Left lung (tissue), 10 donors: ENCODE results near the gene MYBPC2. TPM values are rescaled to one million over a fixed set of nuclear protein-coding genes. Genes with fewer than 3 reads are reported as not detected.

ENCODE experiments used
- ATAC-seq: fragments of 200-7000 bp; cut with Tn5 transposase; one replicate; pipeline ENCODE4 v1.9.1; 2020; ENCODE audit warnings: moderate library complexity
- DNase-seq, 4 donors: peaks; one replicate each; pipeline ENCODE4 v3.0.0-alpha.2; 2013 to 2020
- H3K27ac ChIP-seq, 2 donors: fragments of 200-600 bp; sonication (generic) in 1 of 2; one replicate each; pipeline versions ENCODE4 v1.5.0 to v1.8.0; 2020 to 2021
- H3K27me3 ChIP-seq, 2 donors: fragments of 200-600 bp; sonication (generic) in 1 of 2; one replicate each; pipeline versions ENCODE4 v1.5.0 to v1.8.0; 2020 to 2021
- H3K36me3 ChIP-seq, 2 donors: fragments of 200-600 bp; sonication (generic) in 1 of 2; one replicate each; pipeline versions ENCODE4 v1.5.0 to v1.8.0; 2020 to 2021
- H3K4me1 ChIP-seq, 2 donors: fragments of 200-600 bp; one replicate each; pipeline ENCODE4 v1.8.0; 2021
- H3K4me3 ChIP-seq, 2 donors: fragments of 200-600 bp; sonication (generic) in 1 of 2; one replicate each; pipeline versions ENCODE4 v1.5.0 to v1.8.0; 2020 to 2021; ENCODE audit warnings: mild to moderate bottlenecking in 1 of 2
- H3K9me3 ChIP-seq, 2 donors: fragments of 200-600 bp; sonication (generic) in 1 of 2; one replicate each; pipeline versions ENCODE4 v1.5.0 to v1.8.0; 2020 to 2021
- intact Hi-C, 2 donors: fragments of 100-400 bp; cut with DNase I; formaldehyde crosslinking; loops; one replicate each; pipeline versions ENCODE4 v1.11.2 to v1.14.2; 2022
- polyA plus RNA-seq, 6 donors: library from polyadenylated mRNA; unstranded; fragments of 120-200 nt; gene quantifications; one replicate each; pipeline ENCODE4 v1.2.1, GENCODE V29; 2013; ENCODE audit not compliant: insufficient read length in 6 of 6
- total RNA-seq, 2 donors: library from RNA; stranded (reverse); fragmentation: NEBNext Ultra II Directional; extraction: Animal tissue kit (Norgen Biotek cat#: 25700); gene quantifications; one replicate each; pipeline ENCODE4 v1.2.1, GENCODE V29; 2021
- TF ChIP-seq, protein P1 (sequence below), 2 donors: fragments of 200-600 bp; sonication (generic) in 1 of 2; IDR thresholded peaks; one replicate each; pipeline versions ENCODE4 v1.5.0 to v1.8.0; 2021; ENCODE audit warnings: antibody characterized with exemption in 2 of 2
- donor health status: DM: no; HTN: yes; CAD: no.
- donor health status: DM: no; HTN: no; CAD: no.

The MYBPC2 gene
- total and polyA plus RNA-seq, 8 donors: 0.06 to 0.70 (median 0.21) TPM; not detected in 2

DNA sequence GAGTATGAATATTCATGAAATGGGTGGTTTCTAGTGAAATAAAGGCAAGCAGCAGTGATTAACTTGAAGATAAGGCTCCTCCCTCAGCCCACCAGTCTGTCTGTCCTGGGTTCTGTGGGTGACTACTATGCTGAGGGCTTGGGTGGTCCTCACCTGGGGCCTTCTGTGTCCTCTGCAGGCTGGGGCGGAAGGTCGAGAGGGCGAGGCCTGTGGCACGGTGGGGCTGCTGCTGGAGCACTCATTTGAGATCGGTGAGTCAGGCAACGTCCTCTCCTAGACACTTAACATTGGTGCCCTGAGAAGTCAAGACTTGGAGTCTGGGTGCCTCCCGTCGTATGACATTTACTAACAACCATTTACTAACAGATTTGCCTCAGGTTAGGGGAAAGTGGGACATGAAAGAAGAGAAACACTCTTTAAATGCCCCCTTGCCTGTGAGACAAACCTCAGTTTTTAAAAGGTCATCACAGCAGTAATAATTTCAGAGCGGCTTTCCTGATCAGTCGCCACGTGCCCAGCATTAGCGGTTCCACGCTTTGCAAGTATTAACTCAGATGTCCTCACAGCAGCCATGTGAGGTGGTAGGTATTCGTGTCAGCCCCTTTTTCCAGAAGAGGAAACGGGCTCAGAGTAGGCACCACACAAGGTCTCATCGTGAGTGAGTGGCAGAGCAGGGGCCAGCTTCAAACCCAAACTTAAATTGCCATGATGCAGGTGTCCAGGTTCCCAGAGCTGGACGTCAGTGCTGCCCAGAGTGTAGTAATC lies 45.2 kb downstream of the MYBPC2 start:
- no peak for ATAC-seq
- Histone ChIP-seq H3K4me1 (peaks cover 9 to 18% of the 10 kb centered on the region in 2 donors), H3K36me3 (peaks cover 0 to 48% of the 10 kb centered on the region in 2 donors), H3K4me3 (no peak overlapping the region), H3K27ac (no peak overlapping the region), H3K9me3 (no peaks in the 10 kb centered on the region), H3K27me3 (no peaks in the 10 kb centered on the region)
- intact Hi-C loops: no loop called here
- TF ChIP-seq, protein P1, sequence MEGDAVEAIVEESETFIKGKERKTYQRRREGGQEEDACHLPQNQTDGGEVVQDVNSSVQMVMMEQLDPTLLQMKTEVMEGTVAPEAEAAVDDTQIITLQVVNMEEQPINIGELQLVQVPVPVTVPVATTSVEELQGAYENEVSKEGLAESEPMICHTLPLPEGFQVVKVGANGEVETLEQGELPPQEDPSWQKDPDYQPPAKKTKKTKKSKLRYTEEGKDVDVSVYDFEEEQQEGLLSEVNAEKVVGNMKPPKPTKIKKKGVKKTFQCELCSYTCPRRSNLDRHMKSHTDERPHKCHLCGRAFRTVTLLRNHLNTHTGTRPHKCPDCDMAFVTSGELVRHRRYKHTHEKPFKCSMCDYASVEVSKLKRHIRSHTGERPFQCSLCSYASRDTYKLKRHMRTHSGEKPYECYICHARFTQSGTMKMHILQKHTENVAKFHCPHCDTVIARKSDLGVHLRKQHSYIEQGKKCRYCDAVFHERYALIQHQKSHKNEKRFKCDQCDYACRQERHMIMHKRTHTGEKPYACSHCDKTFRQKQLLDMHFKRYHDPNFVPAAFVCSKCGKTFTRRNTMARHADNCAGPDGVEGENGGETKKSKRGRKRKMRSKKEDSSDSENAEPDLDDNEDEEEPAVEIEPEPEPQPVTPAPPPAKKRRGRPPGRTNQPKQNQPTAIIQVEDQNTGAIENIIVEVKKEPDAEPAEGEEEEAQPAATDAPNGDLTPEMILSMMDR (IDR thresholded peaks at IDR 0.05): no peak
- peak in 1 of 4 donors; percentile 40 for DNase-seq

DNA sequence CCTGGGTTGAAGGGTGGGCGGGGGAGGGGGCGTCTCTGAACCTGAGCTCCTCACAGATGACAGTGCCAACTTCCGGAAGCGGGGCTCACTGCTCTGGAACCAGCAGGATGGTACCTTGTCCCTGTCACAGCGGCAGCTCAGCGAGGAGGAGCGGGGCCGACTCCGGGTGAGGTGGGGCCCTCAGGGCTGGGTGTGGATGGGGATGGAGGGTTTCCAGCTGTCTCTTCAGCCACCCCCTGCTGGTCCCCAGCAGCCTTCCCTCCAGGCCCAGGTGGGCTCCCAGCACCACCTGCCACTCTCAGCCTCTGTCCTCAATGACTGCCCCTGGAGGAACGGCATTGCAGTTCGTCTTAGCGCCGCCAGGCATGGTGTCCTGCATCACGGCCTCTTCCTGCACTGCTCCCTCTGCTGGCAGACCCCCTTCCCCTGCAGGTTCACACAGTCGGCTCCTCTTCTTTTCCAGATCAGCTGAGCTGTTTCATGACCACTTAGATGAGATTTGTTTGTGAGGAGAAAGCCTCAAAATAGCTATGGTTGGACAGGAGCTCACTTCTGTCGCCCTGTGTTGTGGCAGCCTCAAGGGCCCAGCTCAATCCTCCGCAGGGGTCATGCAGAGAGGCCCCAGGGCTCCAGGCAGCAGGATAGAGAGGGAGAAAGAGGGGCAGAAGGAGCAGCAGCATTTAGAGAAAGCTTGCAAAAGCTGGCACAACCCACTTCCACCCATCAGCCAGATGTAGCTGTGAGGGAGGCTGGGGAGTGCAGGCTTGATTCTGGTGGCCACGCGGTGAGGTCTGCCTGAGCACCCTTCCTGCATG lies 46.4 kb downstream of the MYBPC2 start:
- Histone ChIP-seq H3K4me3 (no peak overlapping the region), H3K27ac (no peak overlapping the region), H3K36me3 (peaks cover 0 to 60% of the 10 kb centered on the region in 2 donors), H3K9me3 (no peaks in the 10 kb centered on the region), H3K27me3 (no peaks in the 10 kb centered on the region), H3K4me1 (peaks cover 9 to 18% of the 10 kb centered on the region in 2 donors)
- intact Hi-C loops: no loop called here
- TF ChIP-seq, protein P1 (IDR thresholded peaks at IDR 0.05): peak in 1 of 2 donors; percentile 24
- peak in 1 of 4 donors; percentile 56 for DNase-seq
- no peak for ATAC-seq

DNA sequence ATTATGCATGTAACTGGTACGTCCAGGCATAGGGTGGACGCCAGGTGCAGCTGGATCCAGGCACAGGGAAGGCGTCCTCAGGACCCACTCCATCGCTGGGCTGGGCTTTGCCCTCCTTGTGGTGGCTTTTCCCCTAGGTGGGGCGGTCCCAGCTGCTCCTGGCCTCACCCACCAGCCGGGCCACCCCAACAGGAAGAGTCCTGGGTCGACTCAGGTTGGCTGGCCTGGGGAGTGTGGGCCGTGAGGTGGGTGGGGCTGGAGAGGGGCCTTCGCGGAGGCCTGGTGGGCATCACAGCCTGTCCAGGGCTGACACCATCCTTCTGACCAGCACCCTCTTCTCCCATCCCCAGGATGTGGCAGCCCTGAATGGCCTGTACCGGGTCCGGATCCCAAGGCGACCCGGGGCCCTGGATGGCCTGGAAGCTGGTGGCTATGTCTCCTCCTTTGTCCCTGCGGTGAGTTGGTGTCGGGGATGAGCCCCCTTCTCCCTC lies 47.1 kb downstream of the MYBPC2 start:
- DNase-seq (peak in 1 of 4 donors; percentile 55), ATAC-seq (no peak)
- H3K9me3 ChIP-seq: no peaks in the 10 kb centered on the region
- no peaks in the 10 kb centered on the region for H3K27me3 ChIP-seq
- H3K27ac ChIP-seq: no peak overlapping the region
- intact Hi-C loops: no loop called here
- H3K36me3 ChIP-seq: peaks cover 0 to 64% of the 10 kb centered on the region in 2 donors
- H3K4me1 ChIP-seq: peaks cover 9 to 18% of the 10 kb centered on the region in 2 donors
- H3K4me3 ChIP-seq: no peak overlapping the region
- TF ChIP-seq, protein P1 (IDR thresholded peaks at IDR 0.05): no peak

DNA sequence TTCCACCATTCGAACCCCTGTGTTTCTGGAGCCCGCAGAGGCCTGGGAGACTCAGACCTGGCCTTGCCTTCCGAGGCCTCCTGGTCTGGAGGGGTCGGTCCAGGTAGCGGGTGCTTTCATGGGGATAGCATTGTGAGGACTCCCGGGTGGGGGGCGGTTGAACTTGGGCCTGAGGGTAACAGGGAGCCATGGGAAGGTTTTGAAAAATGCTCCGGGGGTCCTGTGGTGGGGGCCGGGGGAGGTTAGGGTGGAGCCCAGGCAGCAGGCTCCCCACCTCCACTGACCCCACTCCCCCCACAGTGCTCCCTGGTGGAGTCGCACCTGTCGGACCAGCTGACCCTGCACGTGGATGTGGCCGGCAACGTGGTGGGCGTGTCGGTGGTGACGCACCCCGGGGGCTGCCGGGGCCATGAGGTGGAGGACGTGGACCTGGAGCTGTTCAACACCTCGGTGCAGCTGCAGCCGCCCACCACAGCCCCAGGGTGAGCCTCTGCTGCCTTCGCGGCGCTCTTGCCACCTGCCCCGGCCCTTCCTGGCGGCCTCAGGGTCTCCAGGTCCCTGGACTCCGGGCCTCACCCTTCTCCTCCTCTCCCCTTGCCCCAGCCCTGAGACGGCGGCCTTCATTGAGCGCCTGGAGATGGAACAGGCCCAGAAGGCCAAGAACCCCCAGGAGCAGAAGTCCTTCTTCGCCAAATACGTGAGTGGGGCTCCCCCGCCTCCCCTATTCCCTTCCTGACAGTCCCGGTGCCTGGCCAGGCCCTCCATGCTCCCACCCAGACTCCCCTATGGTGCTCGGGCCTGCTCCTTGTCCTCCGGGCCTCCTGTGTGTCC lies 47.8 kb downstream of the MYBPC2 start:
- Histone ChIP-seq H3K27ac (no peak overlapping the region), H3K27me3 (no peaks in the 10 kb centered on the region), H3K4me3 (no peak overlapping the region), H3K9me3 (no peaks in the 10 kb centered on the region), H3K4me1 (peaks cover 9 to 18% of the 10 kb centered on the region in 2 donors), H3K36me3 (peaks cover 0 to 64% of the 10 kb centered on the region in 2 donors)
- peak in 1 of 4 donors; percentile 71 for DNase-seq
- intact Hi-C loops: no loop called here
- ATAC-seq: no peak
- TF ChIP-seq, protein P1 (IDR thresholded peaks at IDR 0.05): no peak
